ENCODE data around the gene CHIA.

DNA sequence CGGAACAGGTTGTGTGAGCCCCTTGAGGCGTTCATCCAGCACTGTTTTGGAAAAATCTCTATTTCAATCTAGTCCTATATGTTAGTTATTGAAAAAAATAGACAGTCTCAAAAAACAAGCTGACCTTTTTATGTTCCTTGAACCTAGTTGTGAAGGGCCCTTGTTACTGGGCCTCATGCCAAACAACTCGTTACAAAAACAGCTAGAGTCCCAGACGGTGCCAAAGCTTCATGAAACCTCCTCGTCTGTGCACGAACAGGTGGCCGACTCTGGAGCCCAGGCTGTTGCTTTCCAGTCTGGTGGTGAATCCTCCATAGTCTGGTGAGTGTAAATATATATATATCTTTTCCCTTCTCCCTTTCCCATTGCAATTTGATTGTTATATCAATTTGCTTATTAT, at the start of gene CHIA:
- no peak for TF ChIP-seq POLR2AphosphoS5 (IDR thresholded peaks at IDR 0.05)
- TF ChIP-seq, protein P1, sequence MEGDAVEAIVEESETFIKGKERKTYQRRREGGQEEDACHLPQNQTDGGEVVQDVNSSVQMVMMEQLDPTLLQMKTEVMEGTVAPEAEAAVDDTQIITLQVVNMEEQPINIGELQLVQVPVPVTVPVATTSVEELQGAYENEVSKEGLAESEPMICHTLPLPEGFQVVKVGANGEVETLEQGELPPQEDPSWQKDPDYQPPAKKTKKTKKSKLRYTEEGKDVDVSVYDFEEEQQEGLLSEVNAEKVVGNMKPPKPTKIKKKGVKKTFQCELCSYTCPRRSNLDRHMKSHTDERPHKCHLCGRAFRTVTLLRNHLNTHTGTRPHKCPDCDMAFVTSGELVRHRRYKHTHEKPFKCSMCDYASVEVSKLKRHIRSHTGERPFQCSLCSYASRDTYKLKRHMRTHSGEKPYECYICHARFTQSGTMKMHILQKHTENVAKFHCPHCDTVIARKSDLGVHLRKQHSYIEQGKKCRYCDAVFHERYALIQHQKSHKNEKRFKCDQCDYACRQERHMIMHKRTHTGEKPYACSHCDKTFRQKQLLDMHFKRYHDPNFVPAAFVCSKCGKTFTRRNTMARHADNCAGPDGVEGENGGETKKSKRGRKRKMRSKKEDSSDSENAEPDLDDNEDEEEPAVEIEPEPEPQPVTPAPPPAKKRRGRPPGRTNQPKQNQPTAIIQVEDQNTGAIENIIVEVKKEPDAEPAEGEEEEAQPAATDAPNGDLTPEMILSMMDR (IDR thresholded peaks at IDR 0.05): no peak
- TF ChIP-seq EP300 (IDR thresholded peaks at IDR 0.05): no peak
- TF ChIP-seq POLR2A (IDR thresholded peaks at IDR 0.05): no peak

Measured in sigmoid colon (tissue), 4 donors.